ENCODE results near the gene ZNF718.

GRCh38 chr4:120616-121015 is 3.7 kb upstream of the ZNF718 start:
- TF ChIP-seq CTCF (conservative IDR thresholded peaks at IDR 0.05 in 1 of 2, IDR thresholded peaks at IDR 0.05 in 1 of 2; ENCODE audit: low read depth in 1 of 2, low read length in 2 of 2), result no peak
- no peak for TF ChIP-seq EZH2 (IDR thresholded peaks at IDR 0.05; ENCODE audit: low read length, missing control alignments)

Measured in fibroblast of lung (primary cell).